Cardiac muscle cell (in vitro differentiated cells and primary cell): ENCODE results near the gene P4HB. TPM values are rescaled to one million over a fixed set of nuclear protein-coding genes. Genes with fewer than 3 reads are reported as not detected.

ENCODE experiments used
- DNase-seq, 2 donors: peaks; one replicate each; pipeline versions ENCODE4 v3.0.0 to v3.0.0-alpha.2; 2010 to 2017; ENCODE audit warnings: low read depth in 1 of 2, low spot score in 1 of 2
- H3K27ac ChIP-seq: fragments of 200-600 bp; sonication (generic); 2 replicates; pipeline ENCODE4 v1.5.1; 2016
- H3K27me3 ChIP-seq: fragments of 200-600 bp; sonication (generic); 2 replicates; pipeline ENCODE4 v1.6.0; 2016; ENCODE audit warnings: control low read depth
- H3K36me3 ChIP-seq: fragments of 200-600 bp; sonication (generic); 2 replicates; pipeline ENCODE4 v1.5.1; 2016; ENCODE audit warnings: control low read depth
- H3K4me1 ChIP-seq: fragments of 200-600 bp; sonication (generic); 2 replicates; pipeline ENCODE4 v1.8.1; 2017; ENCODE audit warnings: low read depth, mild to moderate bottlenecking, mixed run types
- H3K4me3 ChIP-seq: fragments of 200-600 bp; sonication (generic); 2 replicates; pipeline ENCODE4 v1.5.1; 2016; ENCODE audit warnings: mild to moderate bottlenecking
- H3K9me3 ChIP-seq: fragments of 200-600 bp; sonication (generic); 2 replicates; pipeline ENCODE4 v1.5.1; 2017; ENCODE audit warnings: low read depth, mild to moderate bottlenecking, control low read depth
- polyA plus RNA-seq: library from polyadenylated mRNA; unstranded; fragments of >200 nt; fragmentation: Nextera tagmentation; extraction: Ambion mirVana; gene quantifications from 2 replicates; pipeline ENCODE4 v1.2.1, GENCODE V29; 2016
- total RNA-seq: library from RNA; depleted of rRNA; stranded (reverse); fragments of >200 nt; gene quantifications from 2 replicates; pipeline ENCODE4 v1.2.3, GENCODE V29; 2016
- TF ChIP-seq, protein P1 (sequence below): IDR thresholded peaks from 2 replicates; pipeline ENCODE4 v1.5.1; 2012; ENCODE audit warnings: low read depth, mild to moderate bottlenecking, low read length

P4HB gene
- total and polyA plus RNA-seq, 2 experiments from 2014 or later, result 597 to 972 TPM

DNA sequence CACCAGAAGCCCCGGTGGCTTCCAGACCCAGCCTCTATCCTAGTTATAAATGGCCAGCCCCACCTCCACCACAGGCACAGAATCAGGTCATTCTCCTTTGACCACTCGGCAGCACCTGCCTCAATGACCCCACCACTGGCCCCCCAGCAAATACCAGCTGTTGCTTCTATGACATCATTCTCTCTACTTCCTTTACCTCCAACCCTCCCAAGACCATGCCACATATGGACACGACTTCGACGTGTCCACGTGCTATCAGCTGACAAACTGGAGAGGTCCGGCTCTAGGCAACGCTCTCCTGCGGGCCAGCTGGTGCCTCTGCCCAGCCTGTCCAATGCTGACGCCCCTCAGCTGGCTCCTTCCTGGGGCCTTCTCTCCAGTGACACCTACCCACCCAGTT, 25.1 kb upstream of the P4HB start:
- TF ChIP-seq, protein P1, sequence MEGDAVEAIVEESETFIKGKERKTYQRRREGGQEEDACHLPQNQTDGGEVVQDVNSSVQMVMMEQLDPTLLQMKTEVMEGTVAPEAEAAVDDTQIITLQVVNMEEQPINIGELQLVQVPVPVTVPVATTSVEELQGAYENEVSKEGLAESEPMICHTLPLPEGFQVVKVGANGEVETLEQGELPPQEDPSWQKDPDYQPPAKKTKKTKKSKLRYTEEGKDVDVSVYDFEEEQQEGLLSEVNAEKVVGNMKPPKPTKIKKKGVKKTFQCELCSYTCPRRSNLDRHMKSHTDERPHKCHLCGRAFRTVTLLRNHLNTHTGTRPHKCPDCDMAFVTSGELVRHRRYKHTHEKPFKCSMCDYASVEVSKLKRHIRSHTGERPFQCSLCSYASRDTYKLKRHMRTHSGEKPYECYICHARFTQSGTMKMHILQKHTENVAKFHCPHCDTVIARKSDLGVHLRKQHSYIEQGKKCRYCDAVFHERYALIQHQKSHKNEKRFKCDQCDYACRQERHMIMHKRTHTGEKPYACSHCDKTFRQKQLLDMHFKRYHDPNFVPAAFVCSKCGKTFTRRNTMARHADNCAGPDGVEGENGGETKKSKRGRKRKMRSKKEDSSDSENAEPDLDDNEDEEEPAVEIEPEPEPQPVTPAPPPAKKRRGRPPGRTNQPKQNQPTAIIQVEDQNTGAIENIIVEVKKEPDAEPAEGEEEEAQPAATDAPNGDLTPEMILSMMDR, result no peak
- Histone ChIP-seq H3K27ac (no peak overlapping the region), H3K27me3 (no peaks in the 10 kb centered on the region), H3K9me3 (no peaks in the 10 kb centered on the region), H3K36me3 (peaks cover 39% of the 10 kb centered on the region), H3K4me3 (no peak overlapping the region), H3K4me1 (peaks cover 4% of the 10 kb centered on the region)
- DNase-seq, result no peak

DNA sequence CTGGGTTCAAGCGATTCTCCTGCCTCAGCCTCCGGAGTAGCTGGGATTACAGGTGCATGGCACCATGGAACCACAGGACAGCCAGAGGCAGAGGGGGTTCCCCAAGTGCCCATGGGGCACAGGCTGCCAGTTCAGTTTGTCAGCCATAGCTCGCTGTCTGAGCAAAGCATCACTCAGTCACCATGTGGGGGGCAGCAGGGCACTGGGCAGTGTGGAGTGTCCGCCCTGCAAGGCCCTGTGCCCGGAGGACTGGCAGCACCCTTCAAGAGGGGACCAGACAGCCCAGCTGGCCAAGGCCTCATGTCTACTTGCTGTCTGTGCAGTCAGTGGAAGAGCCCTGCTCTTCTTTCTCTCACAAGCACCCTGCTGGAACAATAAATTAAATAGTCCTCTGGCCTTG, 24.6 kb upstream of the P4HB start:
- Histone ChIP-seq H3K9me3 (no peaks in the 10 kb centered on the region), H3K4me3 (no peak overlapping the region), H3K27me3 (no peaks in the 10 kb centered on the region), H3K27ac (no peak overlapping the region), H3K36me3 (peaks cover 35% of the 10 kb centered on the region), H3K4me1 (no peaks in the 10 kb centered on the region)
- TF ChIP-seq, protein P1, result no peak
- no peak for DNase-seq

DNA sequence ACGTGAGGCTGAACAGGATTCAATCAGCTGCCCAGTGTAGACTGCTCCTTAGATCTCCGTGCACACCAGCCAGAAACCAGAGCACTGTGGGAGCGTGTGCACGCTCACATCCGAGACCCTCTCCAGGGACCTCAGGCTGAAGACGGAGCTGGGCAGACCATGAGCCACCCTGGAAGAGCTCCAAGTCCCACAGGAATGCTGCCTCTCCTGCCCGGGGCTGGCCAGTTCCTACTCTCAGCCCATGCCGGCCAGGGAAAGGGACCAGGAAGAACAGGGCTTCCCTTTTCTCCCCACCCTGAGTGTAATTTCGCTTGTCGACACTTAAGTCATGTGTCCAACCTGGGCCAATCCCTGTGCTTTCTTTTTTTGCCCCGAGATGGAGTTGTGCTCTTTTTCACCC, 24.2 kb upstream of the P4HB start:
- Histone ChIP-seq H3K27me3 (no peaks in the 10 kb centered on the region), H3K36me3 (peaks cover 32% of the 10 kb centered on the region)

DNA sequence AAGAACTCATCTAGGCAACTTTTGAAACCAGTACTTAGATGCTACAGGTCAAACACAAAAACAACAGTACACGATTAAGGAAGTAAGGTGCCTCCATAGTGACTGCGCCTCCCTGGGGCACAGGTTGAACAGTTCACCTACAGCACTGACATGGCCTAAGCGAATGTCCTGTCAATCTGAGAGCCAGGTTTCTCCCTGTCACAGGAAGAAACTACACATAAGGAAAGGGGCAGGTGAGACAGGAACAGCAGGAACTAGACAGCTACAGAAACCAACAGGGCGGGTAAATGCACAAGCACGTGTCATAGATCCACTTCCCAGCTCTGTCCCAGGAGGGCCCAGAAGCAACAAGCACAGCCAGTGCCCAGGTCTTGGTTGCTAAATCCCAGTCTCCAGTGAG, 18.8 kb upstream of the P4HB start:
- Histone ChIP-seq H3K9me3 (no peaks in the 10 kb centered on the region), H3K4me1 (no peaks in the 10 kb centered on the region), H3K27me3 (no peaks in the 10 kb centered on the region), H3K4me3 (no peak overlapping the region), H3K36me3 (peaks cover 6% of the 10 kb centered on the region), H3K27ac (no peak overlapping the region)
- TF ChIP-seq, protein P1, result no peak
- no peak for DNase-seq

More for the DNA sequence above, 24.2 kb upstream of the P4HB start:
- Histone ChIP-seq H3K4me3 (no peak overlapping the region), H3K4me1 (no peaks in the 10 kb centered on the region), H3K27ac (peak overlapping the region; percentile 9), H3K9me3 (no peaks in the 10 kb centered on the region)
- peak in 1 of 2 donors; percentile 42 for DNase-seq
- TF ChIP-seq, protein P1, result no peak

DNA sequence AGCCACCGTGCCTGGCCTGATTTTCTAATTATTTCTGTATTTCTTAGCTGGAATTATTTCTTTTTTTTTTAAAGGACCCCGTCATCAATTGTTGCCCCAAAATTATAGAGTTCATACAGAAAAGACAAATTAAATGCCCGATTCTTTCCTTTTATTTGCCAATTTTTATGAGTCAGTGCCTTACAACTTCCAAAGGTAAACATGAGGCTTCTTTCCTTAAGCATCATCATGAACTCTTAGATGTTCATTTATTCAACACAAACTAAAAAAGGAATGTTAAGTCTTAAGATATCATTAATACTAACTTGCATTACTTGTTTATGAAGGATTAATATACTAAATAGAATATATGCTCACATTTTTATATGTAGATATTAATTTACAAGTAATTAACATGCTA, 18.0 kb upstream of the P4HB start:
- Histone ChIP-seq H3K27me3 (no peaks in the 10 kb centered on the region), H3K4me3 (no peak overlapping the region), H3K9me3 (no peaks in the 10 kb centered on the region), H3K36me3 (peaks cover 6% of the 10 kb centered on the region), H3K4me1 (no peaks in the 10 kb centered on the region), H3K27ac (no peak overlapping the region)
- TF ChIP-seq, protein P1, result no peak
- DNase-seq, result no peak

DNA sequence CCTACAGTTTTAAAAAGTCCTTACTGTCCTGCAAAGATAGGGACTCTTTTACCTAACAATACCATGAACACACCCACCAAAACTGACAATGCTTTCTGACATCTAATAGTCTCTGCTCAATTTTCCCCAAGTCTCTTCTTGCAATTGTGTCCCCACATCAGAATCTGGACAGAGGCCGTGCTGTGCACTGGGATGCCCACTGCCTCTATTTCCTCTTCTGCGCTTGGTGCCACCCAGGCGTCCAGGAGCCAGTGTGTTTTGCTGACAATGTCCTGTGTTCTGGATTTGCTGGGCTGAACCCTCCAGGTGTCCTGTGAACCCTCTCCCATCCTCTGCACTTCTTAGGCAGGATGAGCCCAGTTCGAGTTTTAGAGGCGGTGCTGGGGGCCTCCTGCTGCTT, 17.2 kb upstream of the P4HB start:
- H3K4me1 ChIP-seq, result no peaks in the 10 kb centered on the region
- H3K27ac ChIP-seq, result no peak overlapping the region
- TF ChIP-seq, protein P1, result no peak
- no peaks in the 10 kb centered on the region for H3K27me3 ChIP-seq
- DNase-seq, result no peak
- peaks cover 6% of the 10 kb centered on the region for H3K36me3 ChIP-seq
- H3K9me3 ChIP-seq, result no peaks in the 10 kb centered on the region
- no peak overlapping the region for H3K4me3 ChIP-seq
